ENCODE measurements around the gene DENND2A.

DNA sequence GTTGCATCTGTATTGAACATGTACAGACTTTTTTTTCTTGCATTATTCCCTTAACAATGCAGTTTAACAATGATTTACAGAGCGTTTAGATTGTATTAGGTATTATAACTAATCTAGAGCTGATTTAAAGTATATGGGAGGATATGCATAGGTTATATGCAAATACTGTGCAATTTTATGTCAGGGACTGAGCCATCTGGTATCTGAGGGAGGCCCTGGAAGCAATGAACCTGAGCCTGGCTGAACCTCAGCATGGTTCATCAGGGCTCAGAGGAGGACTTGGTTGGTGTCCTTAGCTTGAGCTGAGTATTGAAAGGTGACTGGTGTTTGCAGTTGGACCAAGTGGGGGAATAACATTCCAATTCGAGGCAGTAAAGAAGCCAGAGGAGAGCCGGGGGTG lies 36.9 kb upstream of the DENND2A start:
- TF ChIP-seq NR2F2 (IDR thresholded peaks at IDR 0.05) (no peak), GABPA (IDR thresholded peaks at IDR 0.05 in 1 of 2, conservative IDR thresholded peaks at IDR 0.05 in 1 of 2) (no peak), HNF4A (conservative IDR thresholded peaks at IDR 0.05) (no peak), FOXA1 (IDR thresholded peaks at IDR 0.05) (no peak), SP1 (IDR thresholded peaks at IDR 0.05) (no peak), YY1 (IDR thresholded peaks at IDR 0.05) (no peak)
- TF ChIP-seq, protein P1, sequence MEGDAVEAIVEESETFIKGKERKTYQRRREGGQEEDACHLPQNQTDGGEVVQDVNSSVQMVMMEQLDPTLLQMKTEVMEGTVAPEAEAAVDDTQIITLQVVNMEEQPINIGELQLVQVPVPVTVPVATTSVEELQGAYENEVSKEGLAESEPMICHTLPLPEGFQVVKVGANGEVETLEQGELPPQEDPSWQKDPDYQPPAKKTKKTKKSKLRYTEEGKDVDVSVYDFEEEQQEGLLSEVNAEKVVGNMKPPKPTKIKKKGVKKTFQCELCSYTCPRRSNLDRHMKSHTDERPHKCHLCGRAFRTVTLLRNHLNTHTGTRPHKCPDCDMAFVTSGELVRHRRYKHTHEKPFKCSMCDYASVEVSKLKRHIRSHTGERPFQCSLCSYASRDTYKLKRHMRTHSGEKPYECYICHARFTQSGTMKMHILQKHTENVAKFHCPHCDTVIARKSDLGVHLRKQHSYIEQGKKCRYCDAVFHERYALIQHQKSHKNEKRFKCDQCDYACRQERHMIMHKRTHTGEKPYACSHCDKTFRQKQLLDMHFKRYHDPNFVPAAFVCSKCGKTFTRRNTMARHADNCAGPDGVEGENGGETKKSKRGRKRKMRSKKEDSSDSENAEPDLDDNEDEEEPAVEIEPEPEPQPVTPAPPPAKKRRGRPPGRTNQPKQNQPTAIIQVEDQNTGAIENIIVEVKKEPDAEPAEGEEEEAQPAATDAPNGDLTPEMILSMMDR (IDR thresholded peaks at IDR 0.05; ENCODE audit: low read depth, low read length, missing input control): no peak
- TF ChIP-seq, protein P2, sequence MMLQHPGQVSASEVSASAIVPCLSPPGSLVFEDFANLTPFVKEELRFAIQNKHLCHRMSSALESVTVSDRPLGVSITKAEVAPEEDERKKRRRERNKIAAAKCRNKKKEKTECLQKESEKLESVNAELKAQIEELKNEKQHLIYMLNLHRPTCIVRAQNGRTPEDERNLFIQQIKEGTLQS (IDR thresholded peaks at IDR 0.05): no peak
- TF ChIP-seq, protein P3, sequence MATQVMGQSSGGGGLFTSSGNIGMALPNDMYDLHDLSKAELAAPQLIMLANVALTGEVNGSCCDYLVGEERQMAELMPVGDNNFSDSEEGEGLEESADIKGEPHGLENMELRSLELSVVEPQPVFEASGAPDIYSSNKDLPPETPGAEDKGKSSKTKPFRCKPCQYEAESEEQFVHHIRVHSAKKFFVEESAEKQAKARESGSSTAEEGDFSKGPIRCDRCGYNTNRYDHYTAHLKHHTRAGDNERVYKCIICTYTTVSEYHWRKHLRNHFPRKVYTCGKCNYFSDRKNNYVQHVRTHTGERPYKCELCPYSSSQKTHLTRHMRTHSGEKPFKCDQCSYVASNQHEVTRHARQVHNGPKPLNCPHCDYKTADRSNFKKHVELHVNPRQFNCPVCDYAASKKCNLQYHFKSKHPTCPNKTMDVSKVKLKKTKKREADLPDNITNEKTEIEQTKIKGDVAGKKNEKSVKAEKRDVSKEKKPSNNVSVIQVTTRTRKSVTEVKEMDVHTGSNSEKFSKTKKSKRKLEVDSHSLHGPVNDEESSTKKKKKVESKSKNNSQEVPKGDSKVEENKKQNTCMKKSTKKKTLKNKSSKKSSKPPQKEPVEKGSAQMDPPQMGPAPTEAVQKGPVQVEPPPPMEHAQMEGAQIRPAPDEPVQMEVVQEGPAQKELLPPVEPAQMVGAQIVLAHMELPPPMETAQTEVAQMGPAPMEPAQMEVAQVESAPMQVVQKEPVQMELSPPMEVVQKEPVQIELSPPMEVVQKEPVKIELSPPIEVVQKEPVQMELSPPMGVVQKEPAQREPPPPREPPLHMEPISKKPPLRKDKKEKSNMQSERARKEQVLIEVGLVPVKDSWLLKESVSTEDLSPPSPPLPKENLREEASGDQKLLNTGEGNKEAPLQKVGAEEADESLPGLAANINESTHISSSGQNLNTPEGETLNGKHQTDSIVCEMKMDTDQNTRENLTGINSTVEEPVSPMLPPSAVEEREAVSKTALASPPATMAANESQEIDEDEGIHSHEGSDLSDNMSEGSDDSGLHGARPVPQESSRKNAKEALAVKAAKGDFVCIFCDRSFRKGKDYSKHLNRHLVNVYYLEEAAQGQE (IDR thresholded peaks at IDR 0.05): no peak
- TF ChIP-seq, protein P4, sequence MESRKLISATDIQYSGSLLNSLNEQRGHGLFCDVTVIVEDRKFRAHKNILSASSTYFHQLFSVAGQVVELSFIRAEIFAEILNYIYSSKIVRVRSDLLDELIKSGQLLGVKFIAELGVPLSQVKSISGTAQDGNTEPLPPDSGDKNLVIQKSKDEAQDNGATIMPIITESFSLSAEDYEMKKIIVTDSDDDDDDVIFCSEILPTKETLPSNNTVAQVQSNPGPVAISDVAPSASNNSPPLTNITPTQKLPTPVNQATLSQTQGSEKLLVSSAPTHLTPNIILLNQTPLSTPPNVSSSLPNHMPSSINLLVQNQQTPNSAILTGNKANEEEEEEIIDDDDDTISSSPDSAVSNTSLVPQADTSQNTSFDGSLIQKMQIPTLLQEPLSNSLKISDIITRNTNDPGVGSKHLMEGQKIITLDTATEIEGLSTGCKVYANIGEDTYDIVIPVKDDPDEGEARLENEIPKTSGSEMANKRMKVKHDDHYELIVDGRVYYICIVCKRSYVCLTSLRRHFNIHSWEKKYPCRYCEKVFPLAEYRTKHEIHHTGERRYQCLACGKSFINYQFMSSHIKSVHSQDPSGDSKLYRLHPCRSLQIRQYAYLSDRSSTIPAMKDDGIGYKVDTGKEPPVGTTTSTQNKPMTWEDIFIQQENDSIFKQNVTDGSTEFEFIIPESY (IDR thresholded peaks at IDR 0.05): no peak

Data from liver (tissue), 3 donors.